T-helper 2 cell treated with Interferon-gamma antibody and Interleukin-4, amounts not matched to agents 100 ng/mL and 5 ng/mL, for 36 hours (primary cell): ENCODE data around the gene PCSK5. TPM values are rescaled to one million over a fixed set of nuclear protein-coding genes. Genes with fewer than 3 reads are reported as not detected.

Experiments
- intact Hi-C: fragments of 100-400 bp; cut with micrococcal nuclease; formaldehyde crosslinking; loops from one replicate; pipeline ENCODE4 v1.15.1; 2023
- total RNA-seq: library from RNA; stranded (reverse); gene quantifications from 2 replicates; pipeline ENCODE4 v1.2.3, GENCODE V29; 2022

PCSK5 gene
- total RNA-seq, 1 donor from 2014 or later: 3.1 TPM

GRCh38 chr9:75998096-75998780 is 107.8 kb downstream of the PCSK5 start:
- intact Hi-C loops: no loop called here

- intact Hi-C loops: no loop called here
Measured at GRCh38 chr9:76001459-76001858, 111.0 kb downstream of the PCSK5 start.

- intact Hi-C loops: no loop called here
Measured at GRCh38 chr9:76003041-76003440, 112.6 kb downstream of the PCSK5 start.

DNA sequence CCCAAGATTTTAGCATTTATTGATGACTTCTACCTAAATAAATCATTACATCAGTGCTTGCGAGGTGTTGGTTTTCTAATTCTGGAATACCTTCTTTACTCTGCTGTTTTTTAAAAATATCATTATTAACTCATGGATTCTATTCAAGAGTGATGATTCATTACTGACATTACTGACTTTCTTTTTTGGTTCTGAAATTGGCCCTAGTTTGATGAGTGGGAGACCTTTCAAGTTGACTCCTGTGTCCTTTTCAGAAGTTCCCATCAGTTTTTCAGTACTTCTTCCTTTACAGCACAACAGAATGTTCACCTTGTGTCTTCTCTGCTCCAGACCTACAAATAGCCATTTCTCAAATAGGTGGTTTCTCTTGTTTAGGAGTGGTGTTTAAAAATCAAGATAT is 114.1 kb downstream of the PCSK5 start:
- intact Hi-C loops: no loop called here

DNA sequence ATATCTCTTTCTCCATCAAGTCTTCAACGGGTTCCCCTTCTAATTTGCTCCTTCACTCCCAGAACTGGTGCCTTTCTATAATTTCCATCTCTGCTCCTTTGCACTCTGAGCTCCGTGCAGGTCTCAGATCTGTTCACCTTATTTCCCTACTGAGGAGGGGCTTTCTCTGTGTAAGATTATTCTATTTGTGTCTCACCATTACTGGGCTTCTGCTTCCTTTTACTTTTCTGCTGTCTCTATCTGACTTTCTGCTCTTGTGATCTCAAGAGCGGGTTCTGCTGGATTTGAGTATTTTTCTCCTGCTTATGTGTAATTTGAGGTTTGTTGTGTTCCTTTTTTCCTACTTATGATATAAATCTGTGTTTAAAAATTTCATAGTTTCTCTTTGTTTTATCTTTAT is 117.5 kb downstream of the PCSK5 start:
- intact Hi-C loops: no loop called here

- intact Hi-C loops: no loop called here
Measured at GRCh38 chr9:76013809-76014208, 123.3 kb downstream of the PCSK5 start.

- intact Hi-C loops: loop anchor here (1.0 kb wide), 2 partner anchors 9 to 128 kb away; partner anchors contain the start of gene PCSK5
Measured at GRCh38 chr9:76018235-76018634, 127.8 kb downstream of the PCSK5 start.

DNA sequence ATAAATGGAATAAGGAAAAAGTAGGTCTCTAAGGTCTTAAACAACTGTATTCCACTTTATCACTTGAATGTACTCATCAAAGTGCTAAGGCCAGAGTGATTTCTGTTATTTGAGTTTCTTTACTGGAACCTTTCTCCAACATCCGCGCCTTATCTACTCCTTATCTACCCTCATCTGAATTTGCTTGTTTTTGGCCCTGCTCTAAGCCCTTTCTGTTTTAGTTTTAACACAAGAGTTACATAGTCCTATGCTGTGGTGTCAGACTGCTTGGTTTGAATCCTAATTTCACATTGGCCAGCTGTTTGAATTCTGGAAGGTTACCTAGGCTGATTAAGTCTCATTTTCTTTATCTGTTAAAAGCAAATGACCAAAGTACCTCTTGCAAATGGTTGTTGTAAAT is 128.3 kb downstream of the PCSK5 start:
- intact Hi-C loops: loop anchor here (1.0 kb wide), 2 partner anchors 9 to 128 kb away; partner anchors contain the start of gene PCSK5

DNA sequence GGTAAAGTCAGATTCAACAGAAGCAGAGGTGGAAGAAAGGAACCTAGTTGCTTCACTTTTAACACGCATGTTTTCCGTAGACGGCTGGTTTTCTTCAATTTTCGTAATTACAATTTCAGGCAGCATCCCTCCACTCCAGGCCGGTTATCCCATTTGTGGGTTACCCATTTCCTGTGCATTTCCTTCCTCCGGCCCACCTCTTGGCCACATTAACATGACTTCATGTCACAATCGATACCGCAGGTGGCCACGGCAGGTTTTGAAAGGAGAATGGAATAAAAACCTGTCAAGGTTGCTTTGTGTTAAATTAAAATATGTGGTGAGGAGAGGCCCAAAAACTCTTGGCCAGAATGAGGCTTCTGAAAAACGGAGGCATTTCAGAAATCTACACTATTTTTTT is 130.2 kb downstream of the PCSK5 start:
- intact Hi-C loops: loop anchor here (5.0 to 10.0 kb wide), 3 partner anchors 282 to 876 kb away; partner anchors contain the start of gene RFK

DNA sequence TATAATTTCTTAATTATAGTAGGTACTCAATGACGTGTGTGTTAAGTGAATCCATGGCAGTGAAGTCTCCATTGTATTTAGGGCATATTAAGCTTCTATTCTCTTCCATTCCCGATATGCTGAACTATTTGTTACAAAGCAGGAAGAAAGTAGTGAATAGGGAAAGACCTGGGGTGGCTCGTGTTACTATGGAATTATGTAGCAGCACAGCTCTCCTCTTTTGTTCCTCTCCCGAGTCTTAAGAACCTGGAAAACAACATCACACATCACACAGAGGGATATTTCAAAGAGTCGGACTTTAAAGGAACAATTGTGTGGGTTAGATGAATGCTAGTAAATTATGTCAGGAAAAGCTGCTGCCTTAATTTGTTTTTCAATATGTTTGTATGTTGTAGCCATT is 131.8 kb downstream of the PCSK5 start:
- intact Hi-C loops: loop anchor here (1.0 to 10.0 kb wide), 4 partner anchors 18 to 878 kb away; partner anchors contain the start of gene RFK

GRCh38 chr9:76023715-76024195 is 133.3 kb downstream of the PCSK5 start:
- intact Hi-C loops: loop anchor here (5.0 to 10.0 kb wide), 3 partner anchors 279 to 879 kb away; partner anchors contain the start of gene RFK

DNA sequence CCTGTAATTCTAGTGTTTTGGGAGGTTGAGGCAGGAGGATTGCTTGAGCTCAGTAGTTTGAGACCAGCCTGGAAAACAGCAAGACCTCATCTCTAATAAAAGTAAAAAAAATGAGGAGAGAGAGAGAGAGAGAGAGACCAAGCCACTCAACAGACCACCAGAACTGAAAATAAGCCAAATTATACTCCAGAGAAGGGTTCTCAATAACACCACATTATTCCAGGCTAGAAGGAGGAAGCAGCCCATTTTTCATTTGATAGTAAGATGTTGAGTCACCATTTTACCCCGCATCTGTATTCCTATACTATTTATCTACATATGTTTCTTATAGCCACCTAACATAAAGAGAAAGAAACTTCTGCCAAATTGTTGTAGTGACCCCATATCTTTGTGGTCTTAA is 134.8 kb downstream of the PCSK5 start:
- intact Hi-C loops: loop anchor here (10.0 kb wide), 1 partner anchor 880 kb away; no protein-coding TSS in a partner anchor

DNA sequence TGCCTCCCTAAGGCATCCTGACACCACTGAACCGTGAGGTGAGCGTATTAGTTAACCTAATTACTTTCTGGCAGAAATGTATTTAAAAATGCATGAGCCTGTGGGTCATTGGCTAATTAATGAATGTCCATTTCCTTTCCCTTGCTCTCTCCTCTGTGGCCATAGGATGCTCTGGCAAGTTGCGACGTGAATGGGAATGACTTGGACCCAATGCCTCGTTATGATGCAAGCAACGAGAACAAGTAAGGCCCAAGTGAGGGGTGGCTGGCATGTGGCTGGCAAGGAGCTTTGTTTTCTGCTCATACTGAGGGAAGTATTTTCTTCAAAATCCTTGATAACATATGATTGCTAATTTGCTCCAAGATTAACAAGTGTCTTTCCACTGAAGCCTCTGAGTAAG is 136.3 kb downstream of the PCSK5 start:
- intact Hi-C loops: loop anchor here (1.0 to 10.0 kb wide), 3 partner anchors 8 to 882 kb away; partner anchors contain the start of gene PCSK5

DNA sequence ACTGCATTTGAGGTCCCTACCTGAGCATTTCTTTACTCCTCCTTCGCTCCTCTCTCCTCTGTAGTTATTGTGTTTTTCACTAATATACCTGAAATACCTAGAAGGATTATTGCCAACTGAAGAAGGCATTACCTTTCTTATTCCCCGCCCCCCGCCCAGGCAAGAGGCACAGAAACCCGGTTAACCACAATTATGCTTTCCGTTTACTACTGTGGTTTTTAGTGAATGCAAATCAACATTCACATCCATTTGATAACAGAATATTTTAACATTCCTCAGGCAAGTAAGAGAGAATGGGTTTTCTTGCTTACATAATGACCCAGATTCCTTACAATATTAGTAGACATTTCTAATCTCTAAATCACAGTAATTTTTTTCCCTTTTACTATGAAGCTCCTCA is 136.9 kb downstream of the PCSK5 start:
- intact Hi-C loops: loop anchor here (1.0 to 10.0 kb wide), 3 partner anchors 9 to 883 kb away; partner anchors contain the start of gene PCSK5

- intact Hi-C loops: loop anchor here (1.0 to 10.0 kb wide), 3 partner anchors 10 to 883 kb away; partner anchors contain the start of gene PCSK5
Measured at GRCh38 chr9:76027861-76028260, 137.4 kb downstream of the PCSK5 start.

DNA sequence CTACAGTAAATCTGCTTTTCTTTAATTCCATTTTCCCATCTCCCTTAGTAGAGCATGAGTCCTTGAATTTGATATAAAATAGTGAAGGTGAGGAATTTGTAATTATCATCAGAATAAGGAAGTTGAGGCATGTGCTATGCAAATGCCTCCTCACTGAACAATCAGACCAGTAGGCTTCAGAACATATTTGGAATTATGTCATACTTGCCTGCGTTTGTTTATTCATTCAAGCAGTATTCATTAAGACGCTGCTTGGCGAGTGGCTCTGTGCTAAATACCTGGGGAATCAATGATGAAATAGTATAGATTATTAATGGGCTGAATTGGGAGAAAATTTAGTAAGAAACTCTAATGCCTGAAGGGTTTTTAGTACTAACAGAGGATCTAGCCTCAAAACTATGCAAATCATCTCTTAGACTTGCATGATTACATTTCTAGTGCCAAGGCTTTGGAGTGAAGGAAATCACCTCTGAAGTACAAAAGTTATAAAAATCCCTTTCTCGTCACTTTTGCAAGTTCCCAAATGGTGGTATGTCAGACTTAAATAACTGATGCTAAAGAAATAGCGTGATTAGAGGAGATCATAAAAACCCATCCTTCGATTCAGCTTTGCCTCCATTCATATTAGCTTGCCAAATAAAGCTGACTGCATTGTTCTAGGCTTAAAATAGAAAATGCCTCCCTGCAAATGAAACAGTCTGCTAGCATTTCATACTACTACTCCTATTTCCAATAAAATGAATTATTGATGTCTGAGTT is 141.7 kb downstream of the PCSK5 start:
- intact Hi-C loops: no loop called here

DNA sequence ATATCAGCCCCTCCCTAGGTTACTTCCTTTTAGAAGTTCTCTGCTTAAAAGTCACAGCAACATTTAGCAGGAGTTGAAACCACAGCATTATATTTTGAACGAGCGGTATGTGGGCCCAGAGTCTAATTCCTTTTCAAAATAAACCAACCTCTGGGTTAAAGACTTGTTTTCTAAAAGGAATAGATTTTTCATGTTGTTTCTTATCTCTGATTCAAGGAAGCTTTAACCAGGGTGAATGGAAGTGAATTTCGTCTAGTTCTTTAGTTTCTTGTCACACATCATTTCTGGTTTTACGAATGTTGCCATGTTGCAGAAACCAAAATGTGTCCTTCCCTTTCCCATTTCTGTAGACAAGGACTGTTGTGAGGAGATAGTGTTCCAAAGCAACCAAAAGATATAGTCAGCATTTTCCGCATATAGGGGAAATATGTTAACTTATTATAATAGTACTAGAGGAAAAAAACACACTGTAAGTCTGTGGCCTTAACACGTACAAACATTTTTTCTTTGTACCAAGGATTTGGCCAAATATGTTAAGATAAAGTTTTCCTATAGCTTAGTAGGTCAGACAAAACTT is 142.4 kb downstream of the PCSK5 start:
- intact Hi-C loops: no loop called here

GRCh38 chr9:76034049-76034448 is 143.6 kb downstream of the PCSK5 start:
- intact Hi-C loops: no loop called here

DNA sequence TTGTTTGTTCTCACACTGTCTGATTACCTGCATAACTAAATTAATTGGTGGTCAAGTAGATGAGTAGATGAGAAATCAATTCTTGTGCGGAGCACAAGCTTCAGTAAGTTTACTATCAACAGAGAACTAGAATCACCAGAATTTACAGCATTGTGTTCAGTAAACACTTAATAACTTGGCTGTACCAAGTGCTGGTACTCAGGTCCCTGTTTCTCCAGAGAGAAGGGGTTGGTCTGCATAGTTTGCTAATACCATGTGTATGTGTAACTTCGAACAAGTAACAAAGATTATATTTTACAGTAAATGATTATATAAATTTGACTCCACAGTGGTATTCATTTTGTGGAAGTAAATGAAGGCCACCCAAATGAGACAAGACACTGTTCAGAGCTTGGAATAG is 146.3 kb downstream of the PCSK5 start:
- intact Hi-C loops: no loop called here

DNA sequence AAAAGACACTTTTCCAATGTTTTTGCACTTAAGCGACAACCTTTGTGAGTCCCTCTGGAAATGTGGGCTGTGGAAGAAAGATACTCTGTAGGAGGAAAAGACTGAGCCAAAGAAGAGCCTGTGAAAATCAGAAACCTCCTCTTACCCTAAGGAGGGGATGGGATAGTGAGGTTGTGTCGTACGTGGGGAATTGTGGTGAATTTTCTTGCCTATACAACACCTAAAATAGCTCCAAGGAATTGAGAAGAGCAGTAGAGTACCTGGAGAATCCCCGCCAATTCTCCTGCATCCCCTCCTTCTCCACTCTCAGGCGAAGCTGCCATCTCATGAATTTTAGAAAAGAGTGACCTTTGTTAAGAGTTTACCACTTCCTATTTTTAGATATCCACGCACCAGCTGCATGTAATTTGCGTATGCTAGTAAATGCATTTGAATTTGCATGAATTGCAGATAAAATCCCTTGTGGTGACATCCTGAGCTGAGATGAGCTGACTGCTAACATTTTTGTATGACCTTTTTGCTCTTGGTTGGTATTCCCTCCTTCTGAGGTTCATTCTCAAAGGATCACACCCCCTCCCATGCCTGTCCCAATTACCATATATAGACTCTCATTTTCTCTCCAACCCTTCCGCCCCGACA is 147.2 kb downstream of the PCSK5 start:
- intact Hi-C loops: no loop called here

- intact Hi-C loops: no loop called here
Measured at GRCh38 chr9:76038431-76038830, 148.0 kb downstream of the PCSK5 start.
